ENCODE results near the gene OST4.
"Not testable (repeated sequence)": the region's sequence is repeated elsewhere in the genome, so short reads cannot be mapped to it uniquely, and the experiment has no call there.

The OST4 gene

DNA sequence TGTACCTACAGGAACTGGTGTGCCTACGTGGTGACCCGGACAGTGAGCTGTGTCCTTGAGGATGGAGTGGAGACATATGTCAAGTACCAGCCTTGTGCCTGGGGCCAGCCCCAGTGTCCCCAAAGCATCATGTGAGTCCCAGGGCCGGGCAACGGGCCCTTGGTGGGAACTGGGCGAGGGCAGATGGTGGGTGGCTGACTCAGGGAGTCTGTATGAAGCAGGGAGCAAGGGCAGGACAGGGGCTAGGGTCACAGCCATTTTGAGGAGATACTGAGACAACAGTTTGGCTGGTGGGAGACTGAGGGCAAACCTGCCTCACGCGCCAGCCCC lies 8.7 kb upstream of the OST4 start:
- Histone ChIP-seq H3K4me3 (peak overlapping the region; percentile 82), H3K9me3 (no peaks in the 10 kb centered on the region), H3K36me3 (peaks cover 36% of the 10 kb centered on the region), H4K20me1 (peaks cover 21% of the 10 kb centered on the region; the same call in 1 of the 2 replicates), H3K4me1 (peaks cover 84% of the 10 kb centered on the region), H3K9ac (peak overlapping the region; percentile 96), H3K27me3 (no peaks in the 10 kb centered on the region), H3K27ac (peak overlapping the region; percentile 95), H3K4me2 (peak overlapping the region; percentile 100)
- no peak for TF ChIP-seq Cebpa-rat (IDR thresholded peaks at IDR 0.05)

- H4K20me1 ChIP-seq = peaks cover 20% of the 10 kb centered on the region; the same call in 1 of the 2 replicates
- peaks cover 84% of the 10 kb centered on the region for H3K4me1 ChIP-seq
- H3K9ac ChIP-seq = peak overlapping the region; percentile 96
- H3K4me2 ChIP-seq = peak overlapping the region; percentile 100
- H3K27me3 ChIP-seq = no peaks in the 10 kb centered on the region
- peak overlapping the region; percentile 95 for H3K27ac ChIP-seq
- H3K9me3 ChIP-seq = no peaks in the 10 kb centered on the region
- TF ChIP-seq Cebpa-rat (IDR thresholded peaks at IDR 0.05) = no peak
- peak overlapping the region; percentile 82 for H3K4me3 ChIP-seq
- H3K36me3 ChIP-seq = peaks cover 29% of the 10 kb centered on the region
Observed at GRCh38 chr2:27079233-27080139, 8.0 kb upstream of the OST4 start.

DNA sequence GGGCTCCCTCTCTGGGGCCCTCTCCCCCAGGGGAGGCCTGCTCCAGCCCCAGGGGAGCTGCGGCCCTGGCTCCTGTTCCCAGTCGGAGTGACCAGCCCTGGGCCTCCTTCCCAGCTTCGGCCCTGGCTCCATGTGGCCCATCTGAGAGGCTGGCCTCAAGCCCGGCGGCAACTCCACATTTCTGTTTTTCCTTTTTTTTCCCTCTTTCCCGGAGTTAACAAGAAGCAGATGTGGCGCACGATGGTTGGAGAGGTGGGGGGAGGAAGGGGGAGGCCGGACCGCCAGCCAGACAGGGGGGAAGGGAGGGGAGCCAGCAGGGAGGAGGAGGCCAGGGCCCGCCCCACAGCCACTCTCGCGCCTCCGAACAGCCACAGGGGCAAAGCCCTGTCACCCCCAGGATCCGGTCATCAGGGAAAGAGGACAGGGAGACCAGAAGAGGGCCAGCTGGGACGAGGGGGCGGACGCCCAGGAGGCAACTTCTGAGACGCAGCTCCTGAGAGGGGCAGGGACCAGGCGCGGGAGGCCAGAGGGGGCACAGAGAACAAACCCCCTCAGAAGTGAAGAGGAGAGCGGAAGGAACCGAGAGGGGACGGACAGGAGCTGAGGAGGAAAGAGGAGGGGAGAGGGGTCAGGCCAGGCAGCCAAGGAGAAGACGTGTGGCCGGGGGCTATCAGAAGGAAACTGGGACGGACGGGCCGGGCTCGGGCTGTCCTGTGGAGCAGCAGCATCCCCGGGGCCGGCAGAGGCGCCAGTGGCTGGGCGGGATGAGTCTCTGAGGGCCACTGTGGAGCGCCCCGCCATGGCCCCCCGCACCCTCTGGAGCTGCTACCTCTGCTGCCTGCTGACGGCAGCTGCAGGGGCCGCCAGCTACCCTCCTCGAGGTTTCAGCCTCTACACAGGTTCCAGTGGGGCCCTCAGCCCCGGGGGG lies 7.1 kb upstream of the OST4 start, which contains the start of gene EMILIN1:
EMILIN1 (plus strand) TSS at position 349 of the 928 bp plus-strand sequence; CDS start at position 800, 451 bp downstream.
- H3K9me3 ChIP-seq = no peaks in the 10 kb centered on the region
- H3K4me1 ChIP-seq = peaks cover 84% of the 10 kb centered on the region
- H3K4me3 ChIP-seq = peak within 1 kb of the TSS; percentile 82
- peak within 1 kb of the TSS; percentile 95 for H3K27ac ChIP-seq
- no peaks in the 10 kb centered on the region for H3K27me3 ChIP-seq
- H3K36me3 ChIP-seq = peaks cover 20% of the 10 kb centered on the region
- H3K9ac ChIP-seq = peak within 1 kb of the TSS; percentile 96
- TF ChIP-seq Cebpa-rat (IDR thresholded peaks at IDR 0.05) = no peak
- peak within 1 kb of the TSS; percentile 100 for H3K4me2 ChIP-seq
- H4K20me1 ChIP-seq = peaks cover 12% of the 10 kb centered on the region; the same call in 1 of the 2 replicates

DNA sequence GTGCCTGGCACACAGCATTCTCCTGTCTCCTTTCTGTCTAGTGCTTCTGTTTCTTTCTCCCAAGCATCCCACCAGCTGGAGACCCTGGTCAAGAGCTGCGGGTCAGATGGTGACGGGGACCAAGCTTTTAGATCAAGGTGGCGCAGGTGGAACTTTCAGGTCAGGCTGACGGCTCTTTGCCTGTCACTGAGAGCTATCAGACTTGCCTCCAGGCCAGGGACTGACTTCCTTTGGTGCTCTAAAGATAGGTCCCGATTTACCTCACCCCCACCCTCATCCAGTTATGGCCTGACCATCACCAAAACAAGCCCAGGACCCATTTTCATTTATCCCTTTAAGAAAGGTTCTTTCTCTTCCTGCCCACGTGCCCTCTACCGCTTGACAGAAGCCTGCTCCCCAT lies 5.8 kb upstream of the OST4 start:
- Histone ChIP-seq H3K9me3 (no peaks in the 10 kb centered on the region), H3K27ac (peak overlapping the region; percentile 95), H3K27me3 (no peaks in the 10 kb centered on the region), H3K4me1 (peaks cover 84% of the 10 kb centered on the region), H3K4me3 (no peak overlapping the region), H3K4me2 (peak overlapping the region; percentile 100), H4K20me1 (no peaks in the 10 kb centered on the region), H3K9ac (peak overlapping the region; percentile 96; the same call in 1 of the 2 replicates), H3K36me3 (peaks cover 7% of the 10 kb centered on the region)
- no peak for TF ChIP-seq Cebpa-rat (IDR thresholded peaks at IDR 0.05)

- H3K4me3 ChIP-seq = no peak overlapping the region
- peak overlapping the region; percentile 70; the same call in 1 of the 2 replicates for H3K9ac ChIP-seq
- no peaks in the 10 kb centered on the region for H4K20me1 ChIP-seq
- TF ChIP-seq Cebpa-rat (IDR thresholded peaks at IDR 0.05) = no peak
- no peaks in the 10 kb centered on the region for H3K27me3 ChIP-seq
- H3K36me3 ChIP-seq = no peaks in the 10 kb centered on the region
- H3K9me3 ChIP-seq = no peaks in the 10 kb centered on the region
- H3K27ac ChIP-seq = peak overlapping the region; percentile 93
- peak overlapping the region; percentile 100 for H3K4me2 ChIP-seq
- peaks cover 78% of the 10 kb centered on the region for H3K4me1 ChIP-seq
Observed at GRCh38 chr2:27076323-27076722, 4.9 kb upstream of the OST4 start.

GRCh38 chr2:27075566-27075871 lies 4.1 kb upstream of the OST4 start:
- Histone ChIP-seq H3K4me3 (peak overlapping the region; percentile 37), H3K27ac (peak overlapping the region; percentile 93), H3K4me1 (peaks cover 77% of the 10 kb centered on the region), H3K9ac (peak overlapping the region; percentile 70), H3K4me2 (peak overlapping the region; percentile 100)
- not testable (repeated sequence) for H3K27me3 ChIP-seq, H4K20me1 ChIP-seq, H3K36me3 ChIP-seq, H3K9me3 ChIP-seq

- Histone ChIP-seq H3K4me2 (peak overlapping the region; percentile 100), H3K9me3 (no peaks in the 10 kb centered on the region)
- no peak for TF ChIP-seq Cebpa-rat (IDR thresholded peaks at IDR 0.05)
Observed at GRCh38 chr2:27074738-27075565, 3.5 kb upstream of the OST4 start.

DNA sequence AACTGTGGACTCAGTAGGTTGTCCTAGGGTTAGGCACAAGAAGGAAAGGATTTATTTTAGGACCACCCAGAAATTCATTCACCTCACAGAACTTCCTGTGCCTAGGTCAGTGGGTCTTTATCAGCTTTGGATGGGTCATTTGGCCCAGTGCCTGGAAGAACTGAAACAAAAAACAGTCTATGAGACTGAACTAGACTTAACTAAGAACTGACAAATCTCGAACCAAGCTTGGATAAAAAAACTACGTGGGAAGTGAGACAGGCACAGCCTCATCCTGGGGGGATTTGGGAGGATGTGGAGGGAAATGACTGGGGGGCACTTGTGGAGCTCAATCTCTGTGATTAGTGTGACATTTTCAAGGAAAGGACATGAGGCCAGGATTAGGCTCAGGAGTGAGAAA lies 2.3 kb upstream of the OST4 start:
- Histone ChIP-seq H4K20me1 (peaks cover 24% of the 10 kb centered on the region), H3K9ac (peak overlapping the region; percentile 70; the same call in 1 of the 2 replicates), H3K27me3 (no peaks in the 10 kb centered on the region), H3K36me3 (peaks cover 15% of the 10 kb centered on the region), H3K27ac (peak overlapping the region; percentile 93), H3K4me1 (peaks cover 86% of the 10 kb centered on the region), H3K4me2 (peak overlapping the region; percentile 100), H3K9me3 (no peaks in the 10 kb centered on the region), H3K4me3 (no peak overlapping the region)
- no peak for TF ChIP-seq Cebpa-rat (IDR thresholded peaks at IDR 0.05)

More at GRCh38 chr2:27074738-27075565, 3.5 kb upstream of the OST4 start:
- Histone ChIP-seq H3K4me3 (peak overlapping the region; percentile 37; the same call in 1 of the 2 replicates), H4K20me1 (peaks cover 12% of the 10 kb centered on the region), H3K4me1 (peaks cover 77% of the 10 kb centered on the region), H3K27me3 (no peaks in the 10 kb centered on the region), H3K9ac (peak overlapping the region; percentile 70), H3K27ac (peak overlapping the region; percentile 93), H3K36me3 (peaks cover 3% of the 10 kb centered on the region)

DNA sequence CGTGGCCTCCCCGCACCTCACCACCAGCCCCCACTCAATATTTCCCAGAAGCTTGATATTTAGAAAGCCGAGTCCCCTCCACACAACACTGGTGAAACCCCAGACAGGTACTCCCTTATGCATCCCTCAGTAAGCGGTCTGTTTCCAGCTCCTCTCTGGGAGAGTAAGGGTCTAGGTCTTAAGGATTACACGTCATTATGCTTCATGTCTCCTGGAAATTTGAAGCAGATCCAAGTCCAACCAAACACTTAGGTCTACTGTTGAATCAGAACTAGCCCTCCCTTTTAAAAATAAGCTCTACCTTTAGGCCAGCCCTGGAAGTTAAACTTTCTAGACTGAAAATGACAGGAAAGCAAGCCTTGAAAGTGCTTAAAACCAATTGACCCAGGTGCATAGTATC lies 1.5 kb upstream of the OST4 start:
- Histone ChIP-seq H3K27me3 (no peaks in the 10 kb centered on the region), H3K9me3 (no peaks in the 10 kb centered on the region), H3K4me3 (peak overlapping the region; percentile 87), H3K9ac (peak overlapping the region; percentile 90), H3K27ac (peak overlapping the region; percentile 93), H3K4me2 (peak overlapping the region; percentile 100), H4K20me1 (peaks cover 32% of the 10 kb centered on the region), H3K4me1 (peaks cover 87% of the 10 kb centered on the region), H3K36me3 (peaks cover 24% of the 10 kb centered on the region)
- no peak for TF ChIP-seq Cebpa-rat (IDR thresholded peaks at IDR 0.05)
